Peyer's patch (tissue), 4 donors: ENCODE results near the gene SEMA3F.

ENCODE experiments used
- POLR2A ChIP-seq, 2 donors: fragments of 450-650 bp; IDR thresholded peaks; one replicate each; pipeline ENCODE4 v1.5.1; 2017; ENCODE audit warnings: antibody characterized with exemption in 2 of 2, mild to moderate bottlenecking in 2 of 2, moderate library complexity in 2 of 2
- TF ChIP-seq, protein P1 (sequence below), 6 experiments: fragments of 450-650 bp in 4 of 6; fragments of 200-600 bp in 2 of 6; sonication (generic) in 1 of 6; IDR thresholded peaks; one replicate each; pipeline ENCODE4 v1.5.1; 2017 to 2019; ENCODE audit warnings: antibody characterized with exemption in 6 of 6, mild to moderate bottlenecking in 3 of 6, moderate library complexity in 1 of 6

DNA sequence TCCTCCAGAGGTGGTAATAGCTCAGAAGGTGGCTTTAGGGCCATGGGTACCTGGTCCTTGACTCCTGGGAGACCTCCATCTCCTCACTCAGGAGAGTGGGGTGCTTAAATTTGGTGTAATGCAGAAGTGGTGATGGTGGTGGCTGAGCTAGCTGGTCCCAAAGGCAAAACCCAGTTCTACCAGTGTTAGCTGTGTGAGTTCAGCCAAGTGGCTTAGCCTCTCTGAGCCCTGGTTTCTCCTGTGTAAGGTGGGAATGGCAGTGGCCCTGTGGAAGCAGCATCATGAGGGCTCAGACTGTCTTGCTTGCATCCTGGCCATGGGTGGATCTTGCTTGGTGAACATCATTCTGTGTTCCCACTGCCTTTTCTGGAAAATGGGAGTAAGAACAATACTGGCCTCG lies 9.4 kb downstream of the SEMA3F start:
- TF ChIP-seq POLR2A (IDR thresholded peaks at IDR 0.05): no peak
- TF ChIP-seq, protein P1, sequence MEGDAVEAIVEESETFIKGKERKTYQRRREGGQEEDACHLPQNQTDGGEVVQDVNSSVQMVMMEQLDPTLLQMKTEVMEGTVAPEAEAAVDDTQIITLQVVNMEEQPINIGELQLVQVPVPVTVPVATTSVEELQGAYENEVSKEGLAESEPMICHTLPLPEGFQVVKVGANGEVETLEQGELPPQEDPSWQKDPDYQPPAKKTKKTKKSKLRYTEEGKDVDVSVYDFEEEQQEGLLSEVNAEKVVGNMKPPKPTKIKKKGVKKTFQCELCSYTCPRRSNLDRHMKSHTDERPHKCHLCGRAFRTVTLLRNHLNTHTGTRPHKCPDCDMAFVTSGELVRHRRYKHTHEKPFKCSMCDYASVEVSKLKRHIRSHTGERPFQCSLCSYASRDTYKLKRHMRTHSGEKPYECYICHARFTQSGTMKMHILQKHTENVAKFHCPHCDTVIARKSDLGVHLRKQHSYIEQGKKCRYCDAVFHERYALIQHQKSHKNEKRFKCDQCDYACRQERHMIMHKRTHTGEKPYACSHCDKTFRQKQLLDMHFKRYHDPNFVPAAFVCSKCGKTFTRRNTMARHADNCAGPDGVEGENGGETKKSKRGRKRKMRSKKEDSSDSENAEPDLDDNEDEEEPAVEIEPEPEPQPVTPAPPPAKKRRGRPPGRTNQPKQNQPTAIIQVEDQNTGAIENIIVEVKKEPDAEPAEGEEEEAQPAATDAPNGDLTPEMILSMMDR (IDR thresholded peaks at IDR 0.05): no peak
